PC-3 (cell line): ENCODE results near the gene C12orf75.
"Not testable (repeated sequence)": the region's sequence is repeated elsewhere in the genome, so short reads cannot be mapped to it uniquely, and the experiment has no call there.

Source experiments
- EZH2 ChIP-seq: fragments of 300-600 bp; sonication (generic); IDR thresholded peaks from one replicate; pipeline ENCODE4 v1.6.1; 2017; ENCODE audit warnings: antibody characterized with exemption, mild to moderate bottlenecking, low read length; ENCODE audit not compliant: unreplicated experiment
- TF ChIP-seq, protein P1 (sequence below): fragments of 300-600 bp; sonication (generic); conservative IDR thresholded peaks from 2 replicates; pipeline ENCODE4 v1.5.1; 2017; ENCODE audit warnings: antibody characterized with exemption, low read depth, mild to moderate bottlenecking, low read length

GRCh38 chr12:105309384-105309783, 21.1 kb upstream of the C12orf75 start:
- TF ChIP-seq, protein P1, sequence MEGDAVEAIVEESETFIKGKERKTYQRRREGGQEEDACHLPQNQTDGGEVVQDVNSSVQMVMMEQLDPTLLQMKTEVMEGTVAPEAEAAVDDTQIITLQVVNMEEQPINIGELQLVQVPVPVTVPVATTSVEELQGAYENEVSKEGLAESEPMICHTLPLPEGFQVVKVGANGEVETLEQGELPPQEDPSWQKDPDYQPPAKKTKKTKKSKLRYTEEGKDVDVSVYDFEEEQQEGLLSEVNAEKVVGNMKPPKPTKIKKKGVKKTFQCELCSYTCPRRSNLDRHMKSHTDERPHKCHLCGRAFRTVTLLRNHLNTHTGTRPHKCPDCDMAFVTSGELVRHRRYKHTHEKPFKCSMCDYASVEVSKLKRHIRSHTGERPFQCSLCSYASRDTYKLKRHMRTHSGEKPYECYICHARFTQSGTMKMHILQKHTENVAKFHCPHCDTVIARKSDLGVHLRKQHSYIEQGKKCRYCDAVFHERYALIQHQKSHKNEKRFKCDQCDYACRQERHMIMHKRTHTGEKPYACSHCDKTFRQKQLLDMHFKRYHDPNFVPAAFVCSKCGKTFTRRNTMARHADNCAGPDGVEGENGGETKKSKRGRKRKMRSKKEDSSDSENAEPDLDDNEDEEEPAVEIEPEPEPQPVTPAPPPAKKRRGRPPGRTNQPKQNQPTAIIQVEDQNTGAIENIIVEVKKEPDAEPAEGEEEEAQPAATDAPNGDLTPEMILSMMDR, result not testable (repeated sequence)
- not testable (repeated sequence) for TF ChIP-seq EZH2
